WTC11 (cell line): ENCODE results near the gene FUCA1. TPM values are rescaled to one million over a fixed set of nuclear protein-coding genes. Genes with fewer than 3 reads are reported as not detected.

Experiments used
- ATAC-seq: fragments of 200-7000 bp; cut with Tn5 transposase; 2 replicates; pipeline ENCODE4 v1.10.0; 2021; ENCODE audit warnings: mild to moderate bottlenecking, moderate library complexity
- CTCF ChIA-PET: fragments of 300-600 bp; sonication (Branson Sonifier 250); formaldehyde crosslinking; loops from one replicate; lab custom pipeline; 2021; ENCODE audit warnings: antibody characterized with exemption; lab: Charles Lee
- POLR2A ChIA-PET: fragments of 350-600 bp; sonication (Branson Sonifier 250); formaldehyde crosslinking; loops from one replicate; lab custom pipeline; 2021; ENCODE audit warnings: antibody characterized with exemption; lab: Charles Lee
- DNase-seq: peaks from one replicate; pipeline ENCODE4 v3.0.0; 2021; ENCODE audit warnings: low spot score
- H3K27ac Mint-ChIP-seq: 2 replicates; pipeline ENCODE4 v1.8.0; 2021; ENCODE audit warnings: mixed read lengths
- H3K27me3 Mint-ChIP-seq: 2 replicates; pipeline ENCODE4 v1.8.0; 2021; ENCODE audit warnings: low read depth, mild to moderate bottlenecking, moderate library complexity, mixed read lengths
- H3K36me3 Mint-ChIP-seq: 2 replicates; pipeline ENCODE4 v1.8.0; 2021; ENCODE audit warnings: mixed read lengths
- H3K4me1 Mint-ChIP-seq: 2 replicates; pipeline ENCODE4 v1.8.0; 2022; ENCODE audit warnings: mixed read lengths
- H3K4me3 Mint-ChIP-seq: 2 replicates; pipeline ENCODE4 v1.8.0; 2021; ENCODE audit warnings: mild to moderate bottlenecking, moderate library complexity, mixed read lengths
- H3K9me3 Mint-ChIP-seq: 2 replicates; pipeline ENCODE4 v1.8.0; 2021; ENCODE audit warnings: mixed read lengths
- AFF4 ChIP-seq: sonication (generic); formaldehyde crosslinking; IDR thresholded peaks from 2 replicates; pipeline ENCODE4 v1.8.1; 2023; ENCODE audit warnings: mild to moderate bottlenecking, missing genetic modification reagents, borderline replicate concordance
- ATF1 ChIP-seq: sonication (generic); formaldehyde crosslinking; IDR thresholded peaks from 2 replicates; pipeline ENCODE4 v1.8.1; 2023; ENCODE audit warnings: mild to moderate bottlenecking, moderate library complexity, missing genetic modification reagents
- ATF3 ChIP-seq: sonication (generic); formaldehyde crosslinking; conservative IDR thresholded peaks from 2 replicates; pipeline ENCODE4 v1.8.1; 2022; ENCODE audit warnings: mild to moderate bottlenecking, missing genetic modification reagents
- CREB1 ChIP-seq: sonication (generic); formaldehyde crosslinking; IDR thresholded peaks from 2 replicates; pipeline ENCODE4 v1.8.0; 2023; ENCODE audit warnings: mild to moderate bottlenecking, missing genetic modification reagents
- CTCF ChIP-seq: fragments of 200-600 bp; IDR thresholded peaks from 2 replicates; pipeline ENCODE4 v1.8.0; 2022; ENCODE audit warnings: antibody characterized with exemption
- E2F5 ChIP-seq: sonication (generic); formaldehyde crosslinking; IDR thresholded peaks from 2 replicates; pipeline ENCODE4 v1.8.1; 2022; ENCODE audit warnings: mild to moderate bottlenecking, moderate library complexity, missing genetic modification reagents
- EMX1 ChIP-seq: fragments of 250-450 bp; sonication (Bioruptor Pico); IDR thresholded peaks from 2 replicates; pipeline ENCODE4 v1.8.0; 2021; ENCODE audit warnings: mild to moderate bottlenecking
- ETV6 ChIP-seq: sonication (generic); formaldehyde crosslinking; IDR thresholded peaks from 2 replicates; pipeline ENCODE4 v1.8.1; 2022; ENCODE audit warnings: mild to moderate bottlenecking, missing genetic modification reagents
- GTF2I ChIP-seq: fragments of 250-450 bp; sonication (Bioruptor Pico); conservative IDR thresholded peaks from 2 replicates; pipeline ENCODE4 v1.4.0; 2021; ENCODE audit warnings: mild to moderate bottlenecking
- HMGXB4 ChIP-seq: sonication (generic); formaldehyde crosslinking; IDR thresholded peaks from 2 replicates; pipeline ENCODE4 v1.8.1; 2023; ENCODE audit warnings: mild to moderate bottlenecking, moderate library complexity, missing genetic modification reagents
- JAZF1 ChIP-seq: fragments of 250-450 bp; sonication (Bioruptor Pico); IDR thresholded peaks from 2 replicates; pipeline ENCODE4 v1.9.0; 2021; ENCODE audit warnings: moderate library complexity, mild to moderate bottlenecking, inconsistent platforms
- JUN ChIP-seq: sonication (generic); formaldehyde crosslinking; IDR thresholded peaks from 2 replicates; pipeline ENCODE4 v1.8.0; 2023; ENCODE audit warnings: mild to moderate bottlenecking, missing genetic modification reagents
- KAT7 ChIP-seq: sonication (generic); formaldehyde crosslinking; IDR thresholded peaks from 2 replicates; pipeline ENCODE4 v1.8.1; 2023; ENCODE audit warnings: missing genetic modification reagents, mild to moderate bottlenecking, borderline replicate concordance
- MLX ChIP-seq: sonication (generic); formaldehyde crosslinking; IDR thresholded peaks from 2 replicates; pipeline ENCODE4 v1.8.1; 2023; ENCODE audit warnings: mild to moderate bottlenecking, missing genetic modification reagents, moderate library complexity
- NFE2L1 ChIP-seq: sonication (generic); formaldehyde crosslinking; IDR thresholded peaks from 2 replicates; pipeline ENCODE4 v1.8.1; 2023; ENCODE audit warnings: missing genetic modification reagents
- NR2C2 ChIP-seq: sonication (generic); formaldehyde crosslinking; IDR thresholded peaks from 2 replicates; pipeline ENCODE4 v1.8.0; 2022; ENCODE audit warnings: mild to moderate bottlenecking, missing genetic modification reagents
- NR3C1 ChIP-seq: sonication (generic); formaldehyde crosslinking; conservative IDR thresholded peaks from 2 replicates; pipeline ENCODE4 v1.8.1; 2023; ENCODE audit warnings: low read depth, mild to moderate bottlenecking, missing genetic modification reagents
- OVOL2 ChIP-seq: fragments of 250-450 bp; sonication (Bioruptor Pico); IDR thresholded peaks from 2 replicates; pipeline ENCODE4 v1.9.0; 2021; ENCODE audit warnings: mild to moderate bottlenecking, borderline replicate concordance
- RELA ChIP-seq: sonication (generic); formaldehyde crosslinking; IDR thresholded peaks from 2 replicates; pipeline ENCODE4 v1.8.1; 2022; ENCODE audit warnings: missing genetic modification reagents, mild to moderate bottlenecking, borderline replicate concordance
- RORB ChIP-seq: fragments of 250-450 bp; sonication (Bioruptor Pico); IDR thresholded peaks from 2 replicates; pipeline ENCODE4 v1.9.0; 2021; ENCODE audit warnings: mild to moderate bottlenecking
- SP1 ChIP-seq: sonication (generic); formaldehyde crosslinking; conservative IDR thresholded peaks from 2 replicates; pipeline ENCODE4 v1.8.1; 2022; ENCODE audit warnings: missing genetic modification reagents
- TEAD4 ChIP-seq: sonication (generic); formaldehyde crosslinking; IDR thresholded peaks from 2 replicates; pipeline ENCODE4 v1.8.0; 2022; ENCODE audit warnings: mild to moderate bottlenecking, missing genetic modification reagents
- ZNF121 ChIP-seq: sonication (generic); formaldehyde crosslinking; IDR thresholded peaks from 2 replicates; pipeline ENCODE4 v1.8.0; 2023; ENCODE audit warnings: missing genetic modification reagents
- ZNF219 ChIP-seq: sonication (generic); formaldehyde crosslinking; IDR thresholded peaks from 2 replicates; pipeline ENCODE4 v1.8.0; 2023; ENCODE audit warnings: missing genetic modification reagents, mild to moderate bottlenecking, borderline replicate concordance
- ZNF396 ChIP-seq: fragments of 250-450 bp; sonication (Bioruptor Pico); IDR thresholded peaks from 2 replicates; pipeline ENCODE4 v1.8.0; 2021; ENCODE audit warnings: mild to moderate bottlenecking, moderate library complexity, borderline replicate concordance
- total RNA-seq: library from RNA; stranded (reverse); gene quantifications from 3 replicates; pipeline ENCODE4 v1.2.3, GENCODE V29; 2021

FUCA1 gene
- total RNA-seq, 1 experiment from 2014 or later = 7.5 TPM

- TF ChIP-seq HMGXB4 = peak; percentile 67; the same call in 1 of the 2 replicates
- TF ChIP-seq, all 79 proteins: peak for 13
These were observed 67.4 kb downstream of the FUCA1 start, which contains the start of gene GALE (continued) for GRCh38 chr1:23800400-23801337.

GRCh38 chr1:23799570-23800399 lies 68.3 kb downstream of the FUCA1 start:
- Mint-ChIP-seq H3K4me3 (peak overlapping the region; percentile 96), H3K27ac (peak overlapping the region; percentile 94), H3K36me3 (peaks cover 13% of the 10 kb centered on the region), H3K27me3 (peaks cover 17% of the 10 kb centered on the region), H3K9me3 (no peaks in the 10 kb centered on the region), H3K4me1 (peaks cover 14% of the 10 kb centered on the region)
- DNase-seq = peak; percentile 57
- ChIA-PET POLR2A (interaction anchor here (0.7 to 1.6 kb wide), 4 partner anchors 21 to 48 kb away, joined by 3 to 5 read pairs (median 3); partner anchors contain the start of genes HMGCL and PITHD1), CTCF (interaction anchor here (0.6 to 7.8 kb wide), 7 partner anchors 9 to 117 kb away, joined by 3 to 109 read pairs (median 22); partner anchors contain the start of genes LYPLA2 and PITHD1)
- ATAC-seq = peak; percentile 42
- peak; percentile 73; the same call in 1 of the 2 replicates for TF ChIP-seq CREB1 (CRISPR knock-in tag)
- TF ChIP-seq NFE2L1 (CRISPR knock-in tag) = no peak
- no peak for TF ChIP-seq NR2C2 (CRISPR knock-in tag)
- TF ChIP-seq TEAD4 = no peak
- TF ChIP-seq ZNF219 = no peak
- TF ChIP-seq RORB (CRISPR knock-in tag) = no peak
- TF ChIP-seq ZNF396 (CRISPR knock-in tag) = no peak
- no peak for TF ChIP-seq RELA (CRISPR knock-in tag)
- TF ChIP-seq ZNF121 (CRISPR knock-in tag) = no peak
- no peak for TF ChIP-seq JUN
- TF ChIP-seq OVOL2 (CRISPR knock-in tag) = no peak
- TF ChIP-seq GTF2I (CRISPR knock-in tag) = 0 out of 2 replicates have a peak, but pooled peaks have one; percentile 67
- no peak for TF ChIP-seq ATF3
- TF ChIP-seq SP1 (CRISPR knock-in tag) = peak; percentile 51; the same call in 1 of the 2 replicates
- TF ChIP-seq JAZF1 (CRISPR knock-in tag) = no peak
- no peak for TF ChIP-seq KAT7 (CRISPR knock-in tag)
- no peak for TF ChIP-seq AFF4 (CRISPR knock-in tag)
- TF ChIP-seq MLX (CRISPR knock-in tag) = no peak
- no peak for TF ChIP-seq E2F5 (CRISPR knock-in tag)
- TF ChIP-seq NR3C1 (CRISPR knock-in tag) = no peak
- TF ChIP-seq CTCF = no peak
- TF ChIP-seq ATF1 = no peak
- TF ChIP-seq ETV6 (CRISPR knock-in tag) = peak; percentile 62
- TF ChIP-seq EMX1 (CRISPR knock-in tag) = no peak
